SKM-1 treated with dmso at 0.1 percent for 144 hours (cell line): ENCODE results near the gene AGTPBP1.
"Not testable (repeated sequence)": the region's sequence is repeated elsewhere in the genome, so short reads cannot be mapped to it uniquely, and the experiment has no call there.

Source experiments
- DNase-seq: peaks from one replicate; lab custom pipeline; 2025; ENCODE audit not compliant: unreplicated experiment; lab: John Stamatoyannopoulos, UW

Gene AGTPBP1

GRCh38 chr9:85631809-85632208 is 109.9 kb downstream of the AGTPBP1 start:
- DNase-seq: no peak

DNA sequence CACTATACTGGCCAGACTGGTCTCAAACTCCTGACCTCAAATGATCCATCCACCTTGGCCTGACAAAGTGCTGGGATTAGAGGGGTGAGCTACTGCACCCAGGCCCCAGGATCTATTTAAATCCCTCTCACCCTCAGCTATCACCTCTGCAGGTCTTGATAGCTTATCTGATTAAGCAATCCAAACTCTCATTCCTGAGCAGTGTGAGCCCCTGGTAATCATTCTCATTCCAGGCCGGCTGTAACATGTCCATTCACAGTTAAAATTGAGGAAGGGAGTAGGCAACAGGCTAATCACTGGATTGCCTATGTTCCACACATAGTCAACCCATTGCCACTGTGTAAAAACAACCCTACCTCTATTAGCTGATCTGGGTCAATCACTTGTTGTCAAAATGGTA is 111.1 kb downstream of the AGTPBP1 start:
- DNase-seq: no peak

- DNase-seq: no peak
Observed at GRCh38 chr9:85617141-85617670, 124.5 kb downstream of the AGTPBP1 start.

DNA sequence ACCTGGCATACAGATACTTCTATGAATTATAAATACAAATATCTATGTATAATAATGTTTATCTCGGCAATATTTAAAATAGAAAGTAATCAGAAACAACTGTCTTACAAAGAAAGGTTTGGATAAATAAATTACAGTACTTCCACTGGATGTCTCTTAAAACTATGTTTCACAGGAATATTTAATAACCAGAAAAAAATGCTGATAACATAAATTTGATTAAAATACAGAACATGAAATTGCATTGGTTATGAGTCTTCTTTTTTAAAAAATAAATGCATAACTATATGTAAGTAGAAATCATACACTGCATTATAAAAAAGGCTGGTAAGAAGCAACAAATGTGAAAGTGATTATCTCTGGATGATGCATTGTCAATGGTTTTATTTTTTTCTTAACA is 126.0 kb downstream of the AGTPBP1 start:
- no peak for DNase-seq

DNA sequence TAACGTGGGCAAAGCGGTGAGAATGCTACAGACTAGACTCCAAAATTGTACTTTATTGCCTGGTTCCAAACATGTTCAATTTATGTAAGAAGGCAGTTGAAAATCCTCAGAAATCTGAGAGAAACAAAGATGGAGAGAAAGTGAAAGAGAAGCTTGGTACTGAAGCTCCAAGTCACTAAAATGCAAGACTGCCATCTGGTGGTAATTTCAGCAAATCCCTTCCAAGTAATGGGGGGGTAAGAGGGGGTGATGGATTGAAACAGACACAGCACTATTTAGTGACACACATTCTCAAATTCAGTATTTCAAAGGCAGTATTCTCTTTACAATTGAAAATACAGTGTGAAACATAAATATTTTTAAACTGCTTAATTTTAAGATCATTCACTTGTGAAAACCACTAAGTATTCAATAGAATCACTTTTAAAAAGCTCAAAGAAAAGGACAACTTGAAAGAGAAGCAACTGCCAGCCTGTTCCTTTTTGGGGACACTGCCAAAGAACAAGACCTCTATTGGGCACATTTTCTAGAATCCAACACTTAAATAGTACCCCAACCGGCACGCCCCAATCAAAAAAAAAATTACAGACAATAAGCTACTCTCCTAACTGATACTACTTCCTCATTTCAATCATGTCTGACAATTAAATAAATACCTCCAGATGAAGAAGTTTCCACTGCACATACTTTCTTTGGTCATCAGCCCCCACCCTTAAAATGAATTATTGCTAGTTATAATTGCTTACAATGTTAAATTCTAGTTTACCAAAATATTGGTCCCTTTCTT is 131.5 kb downstream of the AGTPBP1 start:
- peak; percentile 18 for DNase-seq

GRCh38 chr9:85605905-85606304 is 135.8 kb downstream of the AGTPBP1 start:
- no peak for DNase-seq

DNA sequence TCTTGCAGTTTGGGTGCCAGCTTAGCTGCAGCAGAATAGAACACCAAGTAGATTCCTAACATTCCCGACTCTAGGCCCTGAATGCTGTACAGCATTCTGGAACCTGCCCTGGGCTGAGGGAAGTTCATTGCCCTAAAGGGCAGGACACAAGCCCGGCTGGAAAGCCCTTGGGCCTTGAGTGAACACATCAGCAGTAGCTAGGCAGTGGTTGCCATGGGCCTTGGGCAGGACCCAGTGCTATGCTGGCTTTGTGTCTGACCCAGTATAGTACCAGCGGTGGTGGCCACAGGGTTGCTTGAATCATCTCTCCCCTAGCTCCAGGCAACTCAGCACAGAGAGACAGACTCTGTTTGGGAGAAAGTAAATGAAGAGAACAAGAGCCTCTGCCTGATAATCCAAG is 137.8 kb downstream of the AGTPBP1 start:
- DNase-seq: no peak

DNA sequence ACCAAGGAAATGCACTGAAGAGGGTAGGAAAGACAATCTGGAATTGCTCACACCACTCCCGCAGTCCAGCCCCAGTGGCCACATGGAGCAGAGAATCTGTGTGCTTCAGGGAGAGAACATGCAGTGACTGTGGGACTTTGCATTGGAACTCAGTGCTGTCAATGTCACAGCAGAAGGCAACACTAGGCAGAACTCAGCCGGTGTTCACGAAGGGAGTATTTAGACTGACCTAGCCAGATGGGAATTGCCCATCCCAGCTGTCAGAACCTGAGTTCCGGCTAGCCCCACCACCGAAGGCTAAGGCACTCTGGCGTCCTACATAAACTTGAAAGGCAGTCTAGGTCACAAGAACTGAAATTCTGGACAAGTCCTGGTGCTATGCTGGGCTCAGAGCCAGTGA is 139.0 kb downstream of the AGTPBP1 start:
- DNase-seq: no peak

- no peak for DNase-seq
Observed at GRCh38 chr9:85600675-85601263, 141.0 kb downstream of the AGTPBP1 start.

GRCh38 chr9:85599540-85600105 is 142.1 kb downstream of the AGTPBP1 start:
- DNase-seq: no peak

- DNase-seq: no peak
Observed at GRCh38 chr9:85594316-85594715, 147.4 kb downstream of the AGTPBP1 start.

GRCh38 chr9:85586684-85587083 is 155.1 kb downstream of the AGTPBP1 start:
- DNase-seq: no peak

GRCh38 chr9:85577353-85577952 is 164.3 kb downstream of the AGTPBP1 start:
- no peak for DNase-seq

DNA sequence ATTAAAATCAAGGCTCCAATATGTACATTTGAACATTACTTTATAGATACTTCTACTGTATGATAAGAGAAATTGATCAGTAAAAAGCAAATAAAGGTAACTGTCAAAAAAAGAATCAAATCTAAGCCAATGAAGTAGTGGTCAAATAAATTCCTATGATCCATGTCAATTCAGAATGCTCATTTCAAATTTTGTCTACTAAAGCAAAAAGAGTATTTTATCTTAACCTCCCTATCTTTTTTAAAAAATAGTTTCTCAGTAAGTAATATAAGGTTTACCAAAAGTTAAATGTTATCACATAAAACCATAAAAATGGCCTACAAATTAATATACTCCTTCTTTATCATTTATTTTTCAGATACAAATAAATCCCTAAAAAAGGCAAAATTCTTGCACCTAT is 165.9 kb downstream of the AGTPBP1 start:
- DNase-seq: no peak

GRCh38 chr9:85573546-85573945 is 168.2 kb downstream of the AGTPBP1 start:
- DNase-seq: not testable (repeated sequence)

DNA sequence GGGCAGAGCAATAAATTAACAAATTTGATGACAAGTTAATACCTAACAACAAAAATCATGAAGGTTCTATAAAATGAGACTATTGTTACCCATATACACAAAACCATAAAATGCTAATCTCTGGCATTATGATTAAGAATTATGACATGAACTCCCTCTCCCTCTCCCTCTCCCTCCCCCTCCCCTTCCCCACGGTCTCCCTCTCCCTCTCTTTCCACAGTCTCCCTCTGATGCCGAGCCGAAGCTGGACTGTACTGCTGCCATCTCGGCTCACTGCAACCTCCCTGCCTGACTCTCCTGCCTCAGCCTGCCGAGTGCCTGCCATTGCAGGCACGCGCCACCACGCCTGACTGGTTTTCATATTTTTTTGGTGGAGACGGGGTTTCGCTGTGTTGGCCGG is 168.8 kb downstream of the AGTPBP1 start:
- DNase-seq: not testable (repeated sequence)

- no peak for DNase-seq
Observed at GRCh38 chr9:85569988-85570387, 171.8 kb downstream of the AGTPBP1 start.

DNA sequence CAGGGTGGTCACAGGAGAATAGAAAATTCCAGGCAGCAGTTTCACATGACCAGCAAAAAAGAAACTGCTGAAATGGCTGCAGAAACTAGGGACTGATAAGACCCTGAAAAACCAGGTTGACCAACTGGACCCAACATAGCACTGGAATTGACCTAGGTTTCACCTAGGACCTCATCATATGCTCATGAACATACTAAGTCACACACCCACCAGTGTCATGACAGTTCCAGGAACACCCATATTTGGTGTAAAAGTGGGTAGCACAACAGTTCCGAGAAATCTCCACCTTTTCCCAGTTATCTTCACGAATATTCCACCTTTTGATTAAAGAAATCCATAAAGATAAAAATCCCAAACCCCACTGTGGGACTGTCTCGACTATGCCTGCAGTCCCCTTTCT is 182.2 kb downstream of the AGTPBP1 start:
- DNase-seq: no peak

DNA sequence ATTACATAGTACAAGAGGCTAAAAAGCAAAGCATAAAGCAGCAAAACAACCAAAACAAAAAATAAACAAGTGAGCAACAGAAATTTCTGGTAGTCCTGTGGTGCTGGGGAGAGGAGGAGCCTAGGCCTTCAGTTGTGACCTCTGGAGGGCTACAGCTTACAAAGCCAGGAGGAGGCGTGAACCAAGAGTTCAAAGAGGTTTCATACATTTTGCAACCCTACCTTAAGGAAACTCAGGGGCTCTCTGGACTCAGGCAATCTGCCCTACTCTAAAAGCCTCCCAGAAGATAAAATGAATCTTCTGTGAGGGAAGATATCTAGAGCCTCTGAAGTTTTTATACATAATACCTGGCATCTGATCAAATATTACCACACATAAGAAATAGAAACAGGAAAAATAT is 187.4 kb downstream of the AGTPBP1 start:
- no peak for DNase-seq

- DNase-seq: no peak
Observed at GRCh38 chr9:85553475-85553874, 188.3 kb downstream of the AGTPBP1 start.

DNA sequence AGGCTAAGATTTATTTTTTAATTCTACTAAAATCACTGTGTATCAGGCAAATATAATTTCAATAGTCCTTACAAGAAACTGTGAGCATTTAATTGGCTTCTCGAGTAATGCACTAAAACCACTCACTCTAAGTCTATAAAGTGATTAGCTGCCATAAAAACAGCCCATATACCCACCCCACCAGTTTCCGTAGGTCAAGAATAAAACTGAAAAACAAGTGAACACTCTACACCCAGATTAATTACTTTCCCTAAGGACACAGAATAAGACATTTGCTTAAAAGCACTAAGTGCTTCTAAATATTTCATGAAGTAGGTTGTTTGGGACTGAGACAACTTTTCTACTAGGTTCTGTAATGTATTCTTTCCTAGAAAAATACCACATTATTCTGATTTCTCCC is 194.2 kb downstream of the AGTPBP1 start:
- DNase-seq: no peak

DNA sequence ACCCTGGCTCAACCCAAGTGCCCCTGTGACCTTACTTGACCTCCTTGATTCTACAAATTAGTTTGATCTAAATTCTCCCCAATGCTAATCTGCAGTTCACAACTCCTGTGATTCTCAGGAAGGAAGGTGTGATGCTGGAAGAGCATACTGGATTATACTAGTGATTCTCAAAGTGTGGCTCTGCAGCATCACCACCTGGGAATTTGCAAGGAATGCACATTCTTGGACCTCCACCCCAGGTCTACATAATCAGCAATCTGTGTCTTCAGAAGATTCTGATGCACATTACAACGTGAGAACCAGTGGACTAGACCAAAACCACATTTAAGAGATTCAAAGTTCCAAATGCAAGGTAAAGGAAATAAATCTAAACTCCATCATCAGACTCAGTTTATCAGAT is 198.6 kb downstream of the AGTPBP1 start:
- no peak for DNase-seq
